HCT116 (cell line): ENCODE results near the gene FGD5. TPM values are rescaled to one million over a fixed set of nuclear protein-coding genes. Genes with fewer than 3 reads are reported as not detected.

Source experiments
- ATAC-seq: fragments of 200-7000 bp; cut with Tn5 transposase; 2 replicates; pipeline ENCODE4 v1.9.1; 2020; ENCODE audit warnings: mild to moderate bottlenecking, moderate library complexity
- BruUV-seq: library from RNA; stranded (reverse); fragments of 400-500 nt; replicated peaks from 2 replicates; lab custom pipeline; 2021; lab: Mats Ljungman, UMichigan
- CTCF ChIA-PET: fragments of 300-600 bp; sonication (Branson Sonifier 250); formaldehyde crosslinking; loops from one replicate; lab custom pipeline; 2021; ENCODE audit warnings: antibody characterized with exemption; lab: Charles Lee
- POLR2A ChIA-PET: fragments of 300-600, 350-600 bp; sonication (Branson Sonifier 250); formaldehyde crosslinking; loops from one replicate; lab custom pipeline; 2021; ENCODE audit warnings: antibody characterized with exemption; lab: Charles Lee
- RAD21 ChIA-PET, 2 experiments: fragments of 300-600 bp; sonication (Branson Sonifier 250); formaldehyde crosslinking; loops; one replicate each; lab custom pipeline; 2023; ENCODE audit warnings: low total read pairs in 2 of 2; ENCODE audit not compliant: uncharacterized antibody in 2 of 2, unreplicated experiment in 2 of 2, low non-redundant PET in 1 of 2; lab: Charles Lee
- DNase-seq: peaks from one replicate; pipeline ENCODE4 v3.0.0-alpha.2; 2010; ENCODE audit warnings: low read depth, low spot score
- H2AFZ ChIP-seq: fragments of 200-600 bp; shearing (Covaris generic), sonication (generic); 2 replicates; pipeline ENCODE4 v1.6.1; 2017; ENCODE audit warnings: low read depth, mixed run types, mixed read lengths, antibody characterized with exemption, low read length; ENCODE audit not compliant: poor library complexity, severe bottlenecking
- H3K27ac ChIP-seq: 2 replicates; pipeline ENCODE4 v1.5.1; 2012; ENCODE audit warnings: low read depth, low read length
- H3K27me3 ChIP-seq: fragments of 200-600 bp; sonication (generic); 2 replicates; pipeline ENCODE4 v1.6.1; 2016; ENCODE audit warnings: mixed run types, low read length, mixed read lengths; ENCODE audit not compliant: insufficient read depth
- H3K36me3 ChIP-seq, 2 experiments: fragments of 200-500 bp in 1 of 2; fragments of 200-600 bp in 1 of 2; sonication (Bioruptor generic) in 1 of 2; sonication (generic) in 1 of 2; 2 replicates each; pipeline versions ENCODE4 v1.5.1 to v1.6.1; 2014 to 2016; ENCODE audit warnings: low read length in 2 of 2, inconsistent platforms in 1 of 2, mixed read lengths in 1 of 2, mixed run types in 1 of 2; ENCODE audit not compliant: insufficient read depth in 2 of 2, control insufficient read depth in 1 of 2
- H3K4me1 ChIP-seq, 2 experiments: fragments of 200-600 bp in 1 of 2; sonication (generic) in 1 of 2; 2 replicates each; pipeline versions ENCODE4 v1.5.1 to v1.6.1; 2012 to 2017; ENCODE audit warnings: low read length in 2 of 2, inconsistent platforms in 1 of 2, mild to moderate bottlenecking in 1 of 2, mixed read lengths in 1 of 2, mixed run types in 1 of 2, moderate library complexity in 1 of 2; ENCODE audit not compliant: insufficient read depth in 2 of 2, control insufficient read depth in 1 of 2
- H3K4me2 ChIP-seq: fragments of 200-600 bp; sonication (generic); 2 replicates; pipeline ENCODE4 v1.6.1; 2017; ENCODE audit warnings: mixed run types, low read length, mixed read lengths
- H3K4me3 ChIP-seq, 2 experiments: fragments of 200-600 bp in 1 of 2; sonication (generic) in 1 of 2; replicated peaks in 1 of 2; 2 replicates each; pipeline ENCODE4 v1.5.1; 2011 to 2016; ENCODE audit warnings: low read length in 2 of 2, control low read depth in 1 of 2, low read depth in 1 of 2, mild to moderate bottlenecking in 1 of 2, mixed read lengths in 1 of 2, mixed run types in 1 of 2
- H3K79me2 ChIP-seq: fragments of 200-600 bp; sonication (generic); 2 replicates; pipeline ENCODE4 v1.6.1; 2017; ENCODE audit warnings: mild to moderate bottlenecking, mixed run types, low read length, moderate library complexity, mixed read lengths; ENCODE audit not compliant: insufficient read depth
- H3K9ac ChIP-seq: fragments of 200-600 bp; sonication (generic); 2 replicates; pipeline ENCODE4 v1.6.1; 2016; ENCODE audit warnings: low read length, mixed read lengths
- H3K9me2 ChIP-seq: fragments of 200-600 bp; sonication (generic), shearing (Covaris generic); 2 replicates; pipeline ENCODE4 v1.6.1; 2017; ENCODE audit warnings: mixed run types, mild to moderate bottlenecking, moderate library complexity; ENCODE audit not compliant: insufficient read depth
- H3K9me3 ChIP-seq, 2 experiments: fragments of 200-500 bp in 1 of 2; fragments of 200-600 bp in 1 of 2; sonication (Bioruptor generic) in 1 of 2; sonication (generic) in 1 of 2; 2 replicates each; pipeline ENCODE4 v1.6.1; 2014 to 2017; ENCODE audit warnings: low read length in 2 of 2, mixed read lengths in 2 of 2, inconsistent platforms in 1 of 2, low read depth in 1 of 2, mild to moderate bottlenecking in 1 of 2, mixed run types in 1 of 2, moderate library complexity in 1 of 2; ENCODE audit not compliant: control insufficient read depth in 1 of 2, insufficient read depth in 1 of 2
- H4K20me1 ChIP-seq: fragments of 200-600 bp; sonication (generic), shearing (Covaris generic); 2 replicates; pipeline ENCODE4 v1.6.1; 2017; ENCODE audit warnings: mixed run types, mild to moderate bottlenecking, moderate library complexity; ENCODE audit not compliant: insufficient read depth
- ATF3 ChIP-seq: IDR thresholded peaks from 2 replicates; pipeline ENCODE4 v1.6.1; 2012
- CBX3 ChIP-seq: IDR thresholded peaks from 2 replicates; pipeline ENCODE4 v1.6.1; 2012; ENCODE audit warnings: low read depth
- EGR1 ChIP-seq: IDR thresholded peaks from 2 replicates; pipeline ENCODE4 v1.6.1; 2012; ENCODE audit warnings: low read depth
- ELF1 ChIP-seq: IDR thresholded peaks from 2 replicates; pipeline ENCODE4 v1.6.1; 2012; ENCODE audit warnings: low read depth, borderline replicate concordance
- EZH2 ChIP-seq: fragments of 200-600 bp; sonication (generic); IDR thresholded peaks from 2 replicates; pipeline ENCODE4 v1.6.1; 2017; ENCODE audit warnings: antibody characterized with exemption, mixed run types
- EZH2phosphoT487 ChIP-seq: fragments of 200-600 bp; IDR thresholded peaks from 2 replicates; pipeline ENCODE4 v1.6.1; 2018; ENCODE audit warnings: antibody characterized with exemption, borderline replicate concordance
- FOSL1 ChIP-seq: IDR thresholded peaks from 2 replicates; pipeline ENCODE4 v1.6.1; 2012; ENCODE audit warnings: low read depth
- JUND ChIP-seq: IDR thresholded peaks from 2 replicates; pipeline ENCODE4 v1.6.1; 2012
- POLR2A ChIP-seq: IDR thresholded peaks from 2 replicates; pipeline ENCODE4 v1.7.0; 2011; ENCODE audit warnings: borderline replicate concordance; ENCODE audit not compliant: insufficient read depth, insufficient read length; ENCODE audit errors: extremely low read depth
- POLR2AphosphoS5 ChIP-seq: IDR thresholded peaks from 2 replicates; pipeline ENCODE4 v1.6.1; 2011; ENCODE audit warnings: mild to moderate bottlenecking, low read depth, low read length, moderate library complexity
- SIN3A ChIP-seq: IDR thresholded peaks from 2 replicates; pipeline ENCODE4 v1.6.1; 2012; ENCODE audit warnings: low read depth
- SP1 ChIP-seq: IDR thresholded peaks from 2 replicates; pipeline ENCODE4 v1.6.1; 2012; ENCODE audit warnings: low read depth
- SRF ChIP-seq: IDR thresholded peaks from 2 replicates; pipeline ENCODE4 v1.6.1; 2012; ENCODE audit warnings: low read depth
- TCF7L2 ChIP-seq: IDR thresholded peaks from 2 replicates; pipeline ENCODE4 v1.7.0; 2011; ENCODE audit warnings: borderline replicate concordance, inconsistent platforms; ENCODE audit not compliant: insufficient read depth, insufficient read length; ENCODE audit errors: extremely low read depth
- YY1 ChIP-seq: IDR thresholded peaks from 2 replicates; pipeline ENCODE4 v1.6.1; 2011; ENCODE audit warnings: low read length, low read depth, moderate library complexity, mild to moderate bottlenecking; ENCODE audit not compliant: insufficient replicate concordance; ENCODE audit errors: extremely low read depth
- ZFX ChIP-seq: fragments of 450-650 bp; IDR thresholded peaks from 2 replicates; pipeline ENCODE4 v1.6.1; 2017
- ZNF274 ChIP-seq: fragments of 200-500 bp; sonication (Bioruptor generic); IDR thresholded peaks from 2 replicates; pipeline ENCODE4 v1.6.1; 2014; ENCODE audit warnings: mild to moderate bottlenecking, low read depth, low read length, inconsistent platforms
- intact Hi-C: fragments of 100-400 bp; cut with micrococcal nuclease; formaldehyde crosslinking; loops from 2 replicates; pipeline ENCODE4 v1.10.0; 2022
- total RNA-seq: library from RNA; stranded (reverse); gene quantifications from one replicate; pipeline ENCODE4 v1.2.1, GENCODE V29; 2021; ENCODE audit not compliant: unreplicated experiment
- TF ChIP-seq, protein P1 (sequence below): IDR thresholded peaks from 2 replicates; pipeline ENCODE4 v1.6.1; 2012
- TF ChIP-seq, protein P2 (sequence below), 3 experiments: fragments of 200-600 bp in 1 of 3; sonication (generic) in 1 of 3; IDR thresholded peaks in 2 of 3; conservative IDR thresholded peaks in 1 of 3; 2 replicates each; pipeline ENCODE4 v1.5.1; 2012 to 2017; ENCODE audit warnings: low read depth in 2 of 3, low read length in 2 of 3, antibody characterized with exemption in 1 of 3, borderline replicate concordance in 1 of 3, control low read depth in 1 of 3, mild to moderate bottlenecking in 1 of 3, mixed read lengths in 1 of 3, mixed run types in 1 of 3, moderate library complexity in 1 of 3; ENCODE audit not compliant: insufficient read depth in 1 of 3
- TF ChIP-seq, protein P3 (sequence below): IDR thresholded peaks from 2 replicates; pipeline ENCODE4 v1.6.1; 2011; ENCODE audit warnings: mild to moderate bottlenecking, low read length, moderate library complexity; ENCODE audit not compliant: insufficient replicate concordance; ENCODE audit errors: extremely low read depth

The FGD5 gene
- total RNA-seq, 1 experiment from 2014 or later, result 0.22 TPM

DNA sequence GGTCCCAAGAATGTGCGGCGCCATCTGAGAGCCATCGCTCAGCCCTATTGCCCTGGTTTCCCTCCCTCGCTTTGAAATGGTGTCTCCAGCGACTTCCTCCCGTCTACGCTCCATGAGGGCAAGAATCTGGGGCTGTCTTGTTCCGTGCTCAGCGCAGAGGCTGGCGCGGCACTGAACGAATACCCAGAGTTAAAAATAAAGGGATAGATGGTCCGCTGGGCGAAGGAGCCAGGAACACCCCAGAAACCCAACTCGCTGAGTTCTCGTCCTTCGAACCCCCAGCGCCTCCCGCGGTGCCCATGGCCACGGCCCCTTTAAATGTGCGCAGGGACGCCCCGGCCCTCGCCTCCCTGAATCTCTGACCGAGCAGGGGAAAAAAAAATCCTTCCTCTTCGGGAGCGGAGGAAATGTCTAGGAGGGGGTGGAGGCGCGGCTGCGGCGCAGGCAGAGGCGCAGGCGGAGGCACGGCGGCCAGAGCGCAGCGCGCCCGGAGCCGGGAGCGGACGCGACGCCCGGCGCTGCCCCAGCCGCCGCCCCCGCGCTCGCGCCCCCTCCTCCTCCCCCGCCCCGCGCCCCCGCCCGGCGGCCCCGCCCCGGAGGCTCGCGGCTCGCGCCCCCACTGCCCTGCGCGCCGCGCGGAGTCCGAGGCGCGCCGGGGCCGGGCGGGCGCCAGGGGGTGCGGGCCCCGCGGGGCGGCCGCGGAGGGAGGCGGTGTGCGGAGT lies 8.5 kb upstream of the FGD5 start:
- POLR2A ChIA-PET, result no interaction called here
- H3K4me2 ChIP-seq, result no peak overlapping the region
- no peak overlapping the region for H3K27ac ChIP-seq
- intact Hi-C loops, result no loop called here
- no peak for DNase-seq
- H3K9me2 ChIP-seq, result no peaks in the 10 kb centered on the region
- H3K9ac ChIP-seq, result no peak overlapping the region
- no peaks in the 10 kb centered on the region for H4K20me1 ChIP-seq
- no peak for TF ChIP-seq POLR2AphosphoS5
- no peak for TF ChIP-seq FOSL1
- TF ChIP-seq ZFX, result no peak
- TF ChIP-seq TCF7L2, result no peak
- TF ChIP-seq, protein P1, sequence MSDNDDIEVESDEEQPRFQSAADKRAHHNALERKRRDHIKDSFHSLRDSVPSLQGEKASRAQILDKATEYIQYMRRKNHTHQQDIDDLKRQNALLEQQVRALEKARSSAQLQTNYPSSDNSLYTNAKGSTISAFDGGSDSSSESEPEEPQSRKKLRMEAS, result no peak
- TF ChIP-seq EZH2, result no peak
- TF ChIP-seq POLR2A, result no peak
- TF ChIP-seq, protein P2, sequence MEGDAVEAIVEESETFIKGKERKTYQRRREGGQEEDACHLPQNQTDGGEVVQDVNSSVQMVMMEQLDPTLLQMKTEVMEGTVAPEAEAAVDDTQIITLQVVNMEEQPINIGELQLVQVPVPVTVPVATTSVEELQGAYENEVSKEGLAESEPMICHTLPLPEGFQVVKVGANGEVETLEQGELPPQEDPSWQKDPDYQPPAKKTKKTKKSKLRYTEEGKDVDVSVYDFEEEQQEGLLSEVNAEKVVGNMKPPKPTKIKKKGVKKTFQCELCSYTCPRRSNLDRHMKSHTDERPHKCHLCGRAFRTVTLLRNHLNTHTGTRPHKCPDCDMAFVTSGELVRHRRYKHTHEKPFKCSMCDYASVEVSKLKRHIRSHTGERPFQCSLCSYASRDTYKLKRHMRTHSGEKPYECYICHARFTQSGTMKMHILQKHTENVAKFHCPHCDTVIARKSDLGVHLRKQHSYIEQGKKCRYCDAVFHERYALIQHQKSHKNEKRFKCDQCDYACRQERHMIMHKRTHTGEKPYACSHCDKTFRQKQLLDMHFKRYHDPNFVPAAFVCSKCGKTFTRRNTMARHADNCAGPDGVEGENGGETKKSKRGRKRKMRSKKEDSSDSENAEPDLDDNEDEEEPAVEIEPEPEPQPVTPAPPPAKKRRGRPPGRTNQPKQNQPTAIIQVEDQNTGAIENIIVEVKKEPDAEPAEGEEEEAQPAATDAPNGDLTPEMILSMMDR (IDR thresholded peaks at IDR 0.05 in 2 of 3, conservative IDR thresholded peaks at IDR 0.05 in 1 of 3; ENCODE audit: borderline replicate concordance in 1 of 3, insufficient read depth in 1 of 3, low read depth in 2 of 3, low read length in 2 of 3), result no peak
- no peak for TF ChIP-seq ATF3
- TF ChIP-seq CBX3, result no peak
- no peak for TF ChIP-seq YY1
- no peak for TF ChIP-seq SIN3A
- TF ChIP-seq, protein P3, sequence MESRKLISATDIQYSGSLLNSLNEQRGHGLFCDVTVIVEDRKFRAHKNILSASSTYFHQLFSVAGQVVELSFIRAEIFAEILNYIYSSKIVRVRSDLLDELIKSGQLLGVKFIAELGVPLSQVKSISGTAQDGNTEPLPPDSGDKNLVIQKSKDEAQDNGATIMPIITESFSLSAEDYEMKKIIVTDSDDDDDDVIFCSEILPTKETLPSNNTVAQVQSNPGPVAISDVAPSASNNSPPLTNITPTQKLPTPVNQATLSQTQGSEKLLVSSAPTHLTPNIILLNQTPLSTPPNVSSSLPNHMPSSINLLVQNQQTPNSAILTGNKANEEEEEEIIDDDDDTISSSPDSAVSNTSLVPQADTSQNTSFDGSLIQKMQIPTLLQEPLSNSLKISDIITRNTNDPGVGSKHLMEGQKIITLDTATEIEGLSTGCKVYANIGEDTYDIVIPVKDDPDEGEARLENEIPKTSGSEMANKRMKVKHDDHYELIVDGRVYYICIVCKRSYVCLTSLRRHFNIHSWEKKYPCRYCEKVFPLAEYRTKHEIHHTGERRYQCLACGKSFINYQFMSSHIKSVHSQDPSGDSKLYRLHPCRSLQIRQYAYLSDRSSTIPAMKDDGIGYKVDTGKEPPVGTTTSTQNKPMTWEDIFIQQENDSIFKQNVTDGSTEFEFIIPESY, result no peak
- no peak for TF ChIP-seq JUND
- no peak for TF ChIP-seq EGR1
- TF ChIP-seq ELF1, result no peak
- TF ChIP-seq EZH2phosphoT487, result no peak
- no peak for TF ChIP-seq ZNF274
- no peak for TF ChIP-seq SP1
- no peak for TF ChIP-seq SRF
- CTCF ChIA-PET, result no interaction called here
- no TSS peak for BruUV-seq
- no peak overlapping the region for H3K4me3 ChIP-seq
- H3K79me2 ChIP-seq, result no peaks in the 10 kb centered on the region
- peaks cover 0 to 7% of the 10 kb centered on the region in 2 experiments; a peak in 2 of 4 replicates for H3K4me1 ChIP-seq
- RAD21 ChIA-PET, result no interaction called here
- no peaks in the 10 kb centered on the region for H3K9me3 ChIP-seq
- H2AFZ ChIP-seq, result no peak overlapping the region
- ATAC-seq, result no peak
- H3K27me3 ChIP-seq, result peaks cover 6% of the 10 kb centered on the region; the same call in 1 of the 2 replicates
- no peaks in the 10 kb centered on the region for H3K36me3 ChIP-seq
